K562 (cell line): Measurements from ENCODE around the gene PLEKHO1. TPM values are rescaled to one million over a fixed set of nuclear protein-coding genes. Genes with fewer than 3 reads are reported as not detected.

Source experiments
- ATAC-seq: fragments of 200-7000 bp; cut with Tn5 transposase; 3 replicates; pipeline ENCODE4 v1.9.1; 2020; ENCODE audit warnings: moderate library complexity
- BruUV-seq: library from RNA; stranded (reverse); fragments of 400-500 nt; replicated peaks from 2 replicates; lab custom pipeline; 2021; lab: Mats Ljungman, UMichigan
- CTCF ChIA-PET: fragments of 300-600 bp; formaldehyde crosslinking; extraction: SDS; loops from one replicate; lab custom pipeline; 2021; ENCODE audit warnings: low intra/inter-chr PET ratio; lab: Yijun Ruan, JAX
- POLR2A ChIA-PET: fragments of 300-600, 350-650 bp; sonication (Branson Sonifier 250); formaldehyde crosslinking; extraction: SDS; loops from one replicate; lab custom pipeline; 2021; ENCODE audit warnings: antibody characterized with exemption, inconsistent platforms; lab: Yijun Ruan, JAX
- DNase-seq, 4 experiments: peaks; one replicate each; pipeline versions ENCODE4 v3.0.0 to v3.0.0-alpha.2; 2011 to 2018; ENCODE audit warnings: low spot score in 3 of 4, mixed read lengths in 3 of 4; ENCODE audit errors: extremely low read depth in 1 of 4
- FAIRE-seq: peaks from 2 replicates; lab custom pipeline; 2011; peaks lifted over from hg19 to GRCh38; lab: Jason Lieb, UNC
- H2AFZ ChIP-seq: 2 replicates; pipeline ENCODE4 v1.6.0; 2011; ENCODE audit warnings: low read depth, low read length, control low read depth, inconsistent platforms
- H3K27ac ChIP-seq: fragments of 200-600 bp; 3 replicates; pipeline ENCODE4 v1.8.0; 2011; ENCODE audit warnings: low read depth, mild to moderate bottlenecking, control low read depth, inconsistent platforms, low read length, moderate library complexity, mixed read lengths; ENCODE audit errors: extremely low read depth
- H3K27me3 ChIP-seq, 2 experiments: fragments of 300-600 bp in 1 of 2; 2 replicates in 1 of 2; 3 replicates in 1 of 2; pipeline versions ENCODE4 v1.6.0 to v1.8.0; 2011; ENCODE audit warnings: inconsistent platforms in 2 of 2, low read length in 2 of 2, mild to moderate bottlenecking in 1 of 2, mixed read lengths in 1 of 2, moderate library complexity in 1 of 2; ENCODE audit not compliant: control insufficient read depth in 2 of 2, insufficient read depth in 2 of 2
- H3K36me3 ChIP-seq: fragments of 300-600 bp; 3 replicates; pipeline ENCODE4 v1.8.0; 2011; ENCODE audit warnings: mild to moderate bottlenecking, low read length, inconsistent platforms; ENCODE audit not compliant: control insufficient read depth, insufficient read depth
- H3K4me1 ChIP-seq, 2 experiments: fragments of 200-600 bp in 1 of 2; replicated peaks in 1 of 2; 2 replicates in 1 of 2; 3 replicates in 1 of 2; pipeline versions ENCODE4 v1.5.1 to v1.8.0; 2011; ENCODE audit warnings: inconsistent platforms in 2 of 2, low read length in 2 of 2, mild to moderate bottlenecking in 1 of 2, mixed read lengths in 1 of 2, moderate library complexity in 1 of 2; ENCODE audit not compliant: control insufficient read depth in 2 of 2, insufficient read depth in 2 of 2
- H3K4me2 ChIP-seq: 2 replicates; pipeline ENCODE4 v1.6.1; 2011; ENCODE audit warnings: low read length, control low read depth, inconsistent platforms, mixed read lengths; ENCODE audit not compliant: insufficient read depth
- H3K4me3 ChIP-seq: fragments of 200-600 bp; sonication (generic), shearing (Covaris generic); 2 replicates; pipeline ENCODE4 v1.5.1; 2016; ENCODE audit warnings: control low read depth, inconsistent platforms
- H3K79me2 ChIP-seq: fragments of 200-600 bp; 3 replicates; pipeline ENCODE4 v1.8.0; 2011; ENCODE audit warnings: low read length, inconsistent platforms; ENCODE audit not compliant: control insufficient read depth, insufficient read depth
- H3K9ac ChIP-seq, 2 experiments: 2 replicates each; pipeline versions ENCODE4 v1.6.0 to v1.6.1; 2011; ENCODE audit warnings: low read depth in 2 of 2, low read length in 2 of 2, control low read depth in 1 of 2, inconsistent platforms in 1 of 2, mild to moderate bottlenecking in 1 of 2, mixed read lengths in 1 of 2; ENCODE audit not compliant: insufficient read depth in 1 of 2
- H3K9me1 ChIP-seq: one replicate; pipeline ENCODE4 v1.6.0; 2011; ENCODE audit warnings: inconsistent platforms, mild to moderate bottlenecking, low read length, moderate library complexity; ENCODE audit not compliant: control insufficient read depth, insufficient read depth
- H3K9me3 ChIP-seq: replicated peaks from 2 replicates; pipeline ENCODE4 v1.5.1; 2011; ENCODE audit warnings: low read depth, low read length, inconsistent platforms; ENCODE audit not compliant: control insufficient read depth, insufficient read depth
- H4K20me1 ChIP-seq: replicated peaks from 2 replicates; pipeline ENCODE4 v1.6.1; 2011; ENCODE audit warnings: low read length, inconsistent platforms, mixed read lengths; ENCODE audit not compliant: control insufficient read depth, insufficient read depth
- CREM ChIP-seq: IDR thresholded peaks from 2 replicates; pipeline ENCODE4 v1.6.1; 2014; ENCODE audit warnings: antibody characterized with exemption, low read depth
- FOXK1 ChIP-seq: sonication (generic); formaldehyde crosslinking; IDR thresholded peaks from 2 replicates; pipeline ENCODE4 v1.8.0; 2022; ENCODE audit warnings: missing genetic modification reagents, mild to moderate bottlenecking, borderline replicate concordance
- HBP1 ChIP-seq: fragments of 450-650 bp; formaldehyde crosslinking; IDR thresholded peaks from 2 replicates; pipeline ENCODE4 v1.4.0; 2022; ENCODE audit warnings: missing genetic modification characterization
- HMGXB4 ChIP-seq: sonication (generic); formaldehyde crosslinking; IDR thresholded peaks from 2 replicates; pipeline ENCODE4 v1.8.1; 2023; ENCODE audit warnings: mild to moderate bottlenecking, missing genetic modification reagents
- KLF6 ChIP-seq: fragments of 250-450 bp; sonication (Bioruptor Pico); IDR thresholded peaks from 2 replicates; pipeline ENCODE4 v1.4.0; 2020; ENCODE audit warnings: mild to moderate bottlenecking, moderate library complexity, borderline replicate concordance
- MIER1 ChIP-seq: fragments of 450-650 bp; IDR thresholded peaks from 2 replicates; pipeline ENCODE4 v1.6.1; 2016; ENCODE audit warnings: antibody characterized with exemption, mild to moderate bottlenecking, low read depth
- NFRKB ChIP-seq: fragments of 450-650 bp; IDR thresholded peaks from 2 replicates; pipeline ENCODE4 v1.6.1; 2016; ENCODE audit warnings: low read depth
- POLR3G ChIP-seq: IDR thresholded peaks from 2 replicates; pipeline ENCODE4 v1.6.1; 2011; ENCODE audit not compliant: insufficient read length, insufficient replicate concordance; ENCODE audit errors: extremely low read depth
- SMC3 ChIP-seq: conservative IDR thresholded peaks from 2 replicates; pipeline ENCODE4 v1.6.1; 2011; ENCODE audit warnings: low read depth, low read length, improper control_type of control experiment; ENCODE audit not compliant: insufficient read depth
- XRCC5 ChIP-seq: fragments of 200-400 bp; formaldehyde crosslinking; IDR thresholded peaks from 2 replicates; pipeline ENCODE4 v1.6.1; 2017; ENCODE audit warnings: low read depth, mild to moderate bottlenecking, low read length
- ZNF165 ChIP-seq: fragments of 250-450 bp; sonication (Bioruptor Pico); IDR thresholded peaks from 2 replicates; pipeline ENCODE4 v1.4.0; 2020; ENCODE audit warnings: borderline replicate concordance
- ZNF408 ChIP-seq: fragments of 250-450 bp; sonication (Bioruptor Pico); IDR thresholded peaks from 2 replicates; pipeline ENCODE4 v1.4.0; 2020; ENCODE audit warnings: low read depth, mild to moderate bottlenecking, moderate library complexity
- ZNF609 ChIP-seq: sonication (generic); formaldehyde crosslinking; IDR thresholded peaks from 2 replicates; pipeline ENCODE4 v1.8.1; 2023; ENCODE audit warnings: missing genetic modification reagents, mild to moderate bottlenecking, borderline replicate concordance
- WGBS: fragments of 100-300 bp; shearing (Covaris generic); methylation state at CpG from one replicate; pipeline ENCODE4 v1.1.6; 2016; ENCODE audit warnings: low coverage, mixed read lengths; ENCODE audit not compliant: insufficient coverage; ENCODE audit errors: missing lambda C conversion rate; 5-methylcytosine and 5-hydroxymethylcytosine counted together
- in situ Hi-C: fragments of 300-500 bp; cut with MboI; formaldehyde crosslinking; loops from 4 replicates; pipeline ENCODE4 v1.15.0; 2018; ENCODE audit warnings: inconsistent platforms, mixed read lengths
- intact Hi-C: fragments of 100-400 bp; cut with micrococcal nuclease; formaldehyde crosslinking; loops from 2 replicates; pipeline ENCODE4 v1.14.2; 2022
- polyA plus RNA-seq, 8 experiments: library from polyadenylated mRNA; depleted of rRNA in 4 of 8; stranded (reverse) in 5 of 8; unstranded in 3 of 8; fragments of >200 nt; fragmentation: Nextera tagmentation in 2 of 8; fragmentation: Illumina TruSeq in 1 of 8; extraction: Ambion mirVana in 2 of 8; extraction: Trizol in 1 of 8; gene quantifications; 2 replicates each; pipeline versions ENCODE4 v1.2.1 to v1.2.3, GENCODE V29; 2011 to 2014; ENCODE audit warnings: inconsistent platforms in 1 of 8, missing spikeins in 1 of 8
- total RNA-seq, 7 experiments: library from RNA; depleted of rRNA in 6 of 7; stranded (reverse); fragments of >200 nt in 6 of 7; fragmentation: Illumina TruSeq in 2 of 7; extraction: Trizol in 2 of 7; gene quantifications; 2 replicates each; pipeline versions ENCODE4 v1.2.1 to v1.2.3, GENCODE V29; 2011 to 2021; ENCODE audit warnings: low replicate concordance in 1 of 7

Gene PLEKHO1
- total and polyA plus RNA-seq, 9 of the 15 experiments (the other 6 are each of a cell fraction or from before 2014, with no cell fraction given): 0.39 to 16.2 (median 9.6) TPM

- Histone ChIP-seq H4K20me1 (no peaks in the 10 kb centered on the region), H3K27ac (no peak overlapping the region), H2AFZ (no peak overlapping the region), H3K4me2 (no peak overlapping the region), H3K79me2 (no peaks in the 10 kb centered on the region), H3K36me3 (no peaks in the 10 kb centered on the region), H3K27me3 (no peaks in the 10 kb centered on the region), H3K9me3 (no peaks in the 10 kb centered on the region), H3K9me1 (no peaks in the 10 kb centered on the region), H3K9ac (no peak overlapping the region), H3K4me3 (no peak overlapping the region), H3K4me1 (peaks cover 0 to 6% of the 10 kb centered on the region in 2 experiments; a peak in 3 of 5 replicates)
- FAIRE-seq (no peak), DNase-seq (no peak), ATAC-seq (no peak)
- in situ Hi-C loops: no loop called here
- CTCF ChIA-PET: no interaction called here
- intact Hi-C loops: no loop called here
- no TSS peak for BruUV-seq
- POLR2A ChIA-PET: no interaction called here
- 50% methylated on average over 6 of the region's 7 CpGs for WGBS
- no peak for TF ChIP-seq FOXK1 (CRISPR knock-in tag)
- no peak for TF ChIP-seq SMC3
- no peak for TF ChIP-seq ZNF408 (CRISPR knock-in tag)
- TF ChIP-seq ZNF165: no peak
- no peak for TF ChIP-seq KLF6
- no peak for TF ChIP-seq HBP1 (CRISPR knock-in tag)
- no peak for TF ChIP-seq MIER1
- no peak for TF ChIP-seq HMGXB4
- no peak for TF ChIP-seq NFRKB
- no peak for TF ChIP-seq POLR3G
- TF ChIP-seq ZNF609: no peak
- TF ChIP-seq CREM: no peak
- no peak for TF ChIP-seq XRCC5
These were observed 23.4 kb downstream of the PLEKHO1 start for GRCh38 chr1:150173141-150173585.
